Liver (tissue), 9 donors: ENCODE measurements around the gene TPST1. TPM values are rescaled to one million over a fixed set of nuclear protein-coding genes. Genes with fewer than 3 reads are reported as not detected.

Source experiments
- DNase-seq: peaks from one replicate; pipeline ENCODE4 v3.0.0-alpha.2; 2017; ENCODE audit warnings: low spot score
- H3K27ac ChIP-seq, 2 donors: one replicate each; pipeline ENCODE4 v1.7.0; 2013; ENCODE audit warnings: inconsistent platforms in 2 of 2, low read length in 2 of 2, control low read depth in 1 of 2, low read depth in 1 of 2, mild to moderate bottlenecking in 1 of 2
- H3K27me3 ChIP-seq, 4 donors: one replicate each; pipeline versions ENCODE4 v1.6.1 to v1.7.0; 2013; ENCODE audit warnings: low read length in 3 of 4, inconsistent platforms in 1 of 4, mild to moderate bottlenecking in 1 of 4, moderate library complexity in 1 of 4; ENCODE audit not compliant: control insufficient read depth in 4 of 4, insufficient read depth in 4 of 4
- H3K36me3 ChIP-seq, 4 donors: one replicate each; pipeline versions ENCODE4 v1.6.1 to v1.7.0; 2013; ENCODE audit warnings: low read length in 3 of 4, mild to moderate bottlenecking in 3 of 4, low read depth in 1 of 4, moderate library complexity in 1 of 4; ENCODE audit not compliant: control insufficient read depth in 4 of 4, insufficient read depth in 3 of 4
- H3K4me1 ChIP-seq, 4 donors: one replicate each; pipeline versions ENCODE4 v1.6.1 to v1.7.0; 2013; ENCODE audit warnings: low read length in 3 of 4, mild to moderate bottlenecking in 3 of 4, moderate library complexity in 1 of 4; ENCODE audit not compliant: control insufficient read depth in 4 of 4, insufficient read depth in 4 of 4
- H3K4me3 ChIP-seq, 3 donors: one replicate each; pipeline versions ENCODE4 v1.6.1 to v1.7.0; 2013; ENCODE audit warnings: low read length in 3 of 3, control low read depth in 1 of 3, low read depth in 1 of 3, mild to moderate bottlenecking in 1 of 3
- H3K9ac ChIP-seq, 2 donors: one replicate each; pipeline ENCODE4 v1.7.0; 2013; ENCODE audit warnings: low read length in 2 of 2, mild to moderate bottlenecking in 2 of 2, moderate library complexity in 2 of 2, control low read depth in 1 of 2, low read depth in 1 of 2
- H3K9me3 ChIP-seq, 4 donors: one replicate each; pipeline versions ENCODE4 v1.6.1 to v1.7.0; 2013; ENCODE audit warnings: low read length in 3 of 4; ENCODE audit not compliant: control insufficient read depth in 4 of 4
- ATF3 ChIP-seq: IDR thresholded peaks from 2 replicates; pipeline ENCODE4 v1.6.1; 2016; ENCODE audit warnings: antibody characterized with exemption
- CTCF ChIP-seq: fragments of 150-350 bp; IDR thresholded peaks from 2 replicates; pipeline ENCODE4 v1.5.1; 2017; ENCODE audit warnings: improper control_type of control experiment, low read depth, low read length; ENCODE audit not compliant: missing input control
- EGR1 ChIP-seq, 2 donors: IDR thresholded peaks; 2 replicates each; pipeline ENCODE4 v1.6.1; 2016 to 2018; ENCODE audit warnings: antibody characterized with exemption in 2 of 2, low read depth in 2 of 2
- FOXA1 ChIP-seq: IDR thresholded peaks from 2 replicates; pipeline ENCODE4 v1.6.1; 2016; ENCODE audit warnings: antibody characterized with exemption
- FOXA2 ChIP-seq: IDR thresholded peaks from 2 replicates; pipeline ENCODE4 v1.6.1; 2016; ENCODE audit warnings: antibody characterized with exemption
- GABPA ChIP-seq, 2 donors: IDR thresholded peaks in 1 of 2; conservative IDR thresholded peaks in 1 of 2; 2 replicates each; pipeline ENCODE4 v1.6.1; 2016; ENCODE audit warnings: antibody characterized with exemption in 2 of 2, mild to moderate bottlenecking in 1 of 2, moderate library complexity in 1 of 2
- HNF4A ChIP-seq, 2 donors: conservative IDR thresholded peaks; 2 replicates each; pipeline ENCODE4 v1.6.1; 2016; ENCODE audit warnings: antibody characterized with exemption in 2 of 2, mild to moderate bottlenecking in 2 of 2
- HNF4G ChIP-seq: IDR thresholded peaks from 2 replicates; pipeline ENCODE4 v1.6.1; 2016; ENCODE audit warnings: antibody characterized with exemption
- JUND ChIP-seq, 2 donors: IDR thresholded peaks; 2 replicates each; pipeline ENCODE4 v1.6.1; 2016; ENCODE audit warnings: antibody characterized with exemption in 2 of 2
- MAX ChIP-seq: IDR thresholded peaks from 2 replicates; pipeline ENCODE4 v1.6.1; 2016; ENCODE audit warnings: antibody characterized with exemption
- NR2F2 ChIP-seq: IDR thresholded peaks from 2 replicates; pipeline ENCODE4 v1.6.1; 2016; ENCODE audit warnings: antibody characterized with exemption
- RAD21 ChIP-seq, 2 donors: IDR thresholded peaks; 2 replicates each; pipeline ENCODE4 v1.6.1; 2016; ENCODE audit warnings: antibody characterized with exemption in 2 of 2, mild to moderate bottlenecking in 2 of 2
- REST ChIP-seq: IDR thresholded peaks from 2 replicates; pipeline ENCODE4 v1.6.1; 2016; ENCODE audit warnings: antibody characterized with exemption, mild to moderate bottlenecking
- RXRA ChIP-seq, 2 donors: IDR thresholded peaks; 2 replicates each; pipeline ENCODE4 v1.6.1; 2017 to 2018; ENCODE audit warnings: antibody characterized with exemption in 2 of 2, mild to moderate bottlenecking in 1 of 2
- SP1 ChIP-seq: IDR thresholded peaks from 2 replicates; pipeline ENCODE4 v1.6.1; 2018; ENCODE audit warnings: antibody characterized with exemption, mild to moderate bottlenecking
- TAF1 ChIP-seq: conservative IDR thresholded peaks from 2 replicates; pipeline ENCODE4 v1.6.1; 2016; ENCODE audit warnings: antibody characterized with exemption, mild to moderate bottlenecking
- YY1 ChIP-seq: IDR thresholded peaks from 2 replicates; pipeline ENCODE4 v1.6.1; 2016; ENCODE audit warnings: antibody characterized with exemption, mild to moderate bottlenecking
- ZBTB33 ChIP-seq: IDR thresholded peaks from 2 replicates; pipeline ENCODE4 v1.6.1; 2016; ENCODE audit warnings: antibody characterized with exemption
- WGBS: extraction: QIAGEN DNeasy Blood & Tissue Kit; methylation state at CpG from one replicate; pipeline ENCODE4 v1.1.7; 2013; 5-methylcytosine and 5-hydroxymethylcytosine counted together
- polyA plus RNA-seq, 2 donors: library from polyadenylated mRNA; stranded (reverse) in 1 of 2; unstranded in 1 of 2; fragments of 200-250 nt in 1 of 2; fragments of >200 nt in 1 of 2; fragmentation: Nextera tagmentation in 1 of 2; extraction: Ambion mirVana in 1 of 2; gene quantifications; one replicate each; pipeline versions ENCODE4 v1.2.1 to v1.2.3, GENCODE V29; 2013 to 2015
- total RNA-seq, 2 donors: library from RNA; depleted of rRNA; stranded (reverse); fragments of >200 nt; gene quantifications; one replicate each; pipeline ENCODE4 v1.2.3, GENCODE V29; 2014
- donor health status: healthy.
- donor health status: healthy.
- donor health status: healthy.
- donor health status: healthy.
- donor health status: healthy.

The TPST1 gene
- total and polyA plus RNA-seq, 4 donors: 23.8 to 62.5 (median 25.7) TPM

- TF ChIP-seq SP1 (no peak), ZBTB33 (no peak), JUND (IDR thresholded peaks at IDR 0.05) (no peak), FOXA1 (no peak), HNF4A (conservative IDR thresholded peaks at IDR 0.05) (peak in 1 of 2 donors; percentile 48)
Observed at GRCh38 chr7:66344166-66344565, 139.0 kb downstream of the TPST1 start (continued).

- Histone ChIP-seq H3K27me3 (no peaks in the 10 kb centered on the region), H3K27ac (no peak overlapping the region), H3K4me1 (peaks cover 0 to 6% (median 2%) of the 10 kb centered on the region in 4 donors), H3K9me3 (no peaks in the 10 kb centered on the region), H3K4me3 (no peak overlapping the region), H3K9ac (no peak overlapping the region), H3K36me3 (no peaks in the 10 kb centered on the region)
- WGBS: 58% methylated on average over 4 of the region's 4 CpGs
- no peak for TF ChIP-seq FOXA1
- TF ChIP-seq EGR1 (IDR thresholded peaks at IDR 0.05; ENCODE audit: low read depth in 2 of 2): no peak
- TF ChIP-seq ZBTB33: no peak
- TF ChIP-seq SP1: no peak
- TF ChIP-seq TAF1: no peak
- no peak for TF ChIP-seq HNF4A (conservative IDR thresholded peaks at IDR 0.05)
- no peak for TF ChIP-seq CTCF
- no peak for TF ChIP-seq RXRA (IDR thresholded peaks at IDR 0.05)
- no peak for TF ChIP-seq HNF4G
- no peak for TF ChIP-seq GABPA (IDR thresholded peaks at IDR 0.05 in 1 of 2, conservative IDR thresholded peaks at IDR 0.05 in 1 of 2)
- no peak for TF ChIP-seq ATF3
- no peak for TF ChIP-seq RAD21 (IDR thresholded peaks at IDR 0.05)
- no peak for TF ChIP-seq JUND (IDR thresholded peaks at IDR 0.05)
- no peak for TF ChIP-seq MAX
- TF ChIP-seq YY1: no peak
- no peak for TF ChIP-seq FOXA2
- TF ChIP-seq NR2F2: no peak
- no peak for TF ChIP-seq REST
- no peak for DNase-seq
Observed at GRCh38 chr7:66348531-66348930, 143.4 kb downstream of the TPST1 start.
